Fibroblast of skin of left biceps (primary cell): ENCODE measurements around the gene DOCK11.

Experiments
- DNase-seq, 2 experiments: peaks; one replicate each; pipeline ENCODE4 v3.0.0-alpha.2; 2013; ENCODE audit warnings: low read depth in 2 of 2

Gene DOCK11

GRCh38 chrX:118502161-118502789 is 6.7 kb downstream of the DOCK11 start:
- DNase-seq, result no peak

DNA sequence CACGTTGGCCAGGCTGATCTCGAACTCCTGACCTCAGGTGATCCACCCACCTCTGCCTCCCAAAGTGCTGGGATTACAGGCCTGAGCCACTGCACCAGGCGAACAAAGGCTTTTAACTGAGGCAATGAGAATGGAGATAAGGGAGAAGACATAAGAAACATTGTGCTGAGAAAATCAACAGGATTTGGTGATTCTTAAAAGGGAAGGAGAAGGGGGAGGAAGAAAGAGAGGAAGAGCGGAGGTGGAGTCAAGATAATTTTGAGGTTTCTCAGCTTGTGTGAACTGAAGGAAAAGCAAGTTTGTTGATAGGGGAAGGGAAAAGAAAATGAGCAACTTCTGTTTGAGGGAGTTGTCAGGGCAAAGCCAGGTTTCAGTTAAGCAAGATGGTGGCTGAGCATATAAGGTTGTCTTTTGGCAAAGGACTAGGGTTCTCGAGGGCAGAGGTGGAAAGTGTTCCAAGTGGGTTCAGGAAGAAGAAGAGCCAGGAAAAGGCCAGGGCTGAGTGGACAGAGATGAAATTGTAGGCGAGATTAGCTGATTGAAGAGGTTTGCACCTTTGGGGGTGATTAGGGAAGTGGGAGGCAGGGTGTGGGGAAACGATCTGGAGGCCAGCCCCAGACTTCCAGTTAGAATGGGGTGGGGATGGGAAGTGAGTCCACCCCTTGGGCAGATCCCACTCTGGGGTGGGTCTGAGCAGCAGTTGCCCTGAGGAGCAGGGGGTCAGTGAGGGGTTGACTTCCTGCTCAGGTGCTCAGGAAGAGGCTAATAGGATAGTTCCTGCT is 7.8 kb downstream of the DOCK11 start:
- DNase-seq, result no peak

- no peak for DNase-seq
Observed at GRCh38 chrX:118504581-118504980, 9.0 kb downstream of the DOCK11 start.

DNA sequence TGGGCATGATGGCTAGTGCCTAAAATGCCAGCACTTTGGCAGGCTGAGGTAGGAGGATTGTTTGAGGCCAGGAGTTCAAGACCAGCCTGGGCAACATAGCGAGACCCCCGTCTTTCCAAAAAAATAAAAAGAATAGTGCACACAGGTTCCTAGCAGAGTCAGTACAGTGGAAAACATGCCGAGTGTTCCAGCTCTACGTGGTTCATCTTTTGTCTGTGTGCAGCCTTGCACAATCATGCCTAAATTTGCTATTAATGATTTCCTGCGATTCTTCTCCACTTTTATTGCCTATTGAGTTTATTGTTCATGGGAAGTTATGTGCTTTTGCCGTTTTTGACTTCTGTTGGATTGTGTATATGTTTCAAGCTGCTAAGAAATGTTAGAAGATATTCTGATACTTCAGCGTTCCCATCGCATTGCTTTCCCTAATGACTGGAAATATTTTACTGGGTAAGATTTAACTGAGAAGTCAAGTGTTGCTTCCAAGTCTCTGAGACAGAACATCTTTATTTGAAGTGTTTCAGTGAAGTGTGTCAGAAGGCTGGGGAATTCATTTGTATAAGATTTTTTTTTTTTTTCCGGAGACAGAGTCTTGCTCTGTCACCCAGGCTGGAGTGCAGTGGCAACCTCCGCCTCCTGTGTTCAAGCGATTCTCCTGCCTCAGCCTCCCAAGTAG is 11.3 kb downstream of the DOCK11 start:
- DNase-seq, result no peak

DNA sequence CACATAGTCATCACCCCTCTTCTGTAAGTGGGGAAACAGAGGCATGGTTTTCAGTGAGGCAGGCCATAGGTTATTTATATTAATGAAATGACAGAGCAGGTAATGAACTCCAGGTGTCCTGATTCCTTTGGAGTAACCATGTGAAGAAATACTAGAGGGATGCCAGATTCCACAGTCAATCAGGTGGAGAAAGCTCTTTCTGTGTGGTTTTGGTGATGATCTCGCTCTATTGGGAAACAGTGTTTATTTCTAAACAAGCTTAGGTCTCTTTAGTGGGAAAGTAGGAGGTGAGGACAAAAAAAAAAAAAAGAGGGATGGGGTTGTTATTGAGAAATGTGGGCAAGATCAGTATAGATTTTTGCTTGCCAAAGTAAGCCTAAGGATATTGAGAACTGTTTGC is 12.2 kb downstream of the DOCK11 start:
- DNase-seq, result no peak

DNA sequence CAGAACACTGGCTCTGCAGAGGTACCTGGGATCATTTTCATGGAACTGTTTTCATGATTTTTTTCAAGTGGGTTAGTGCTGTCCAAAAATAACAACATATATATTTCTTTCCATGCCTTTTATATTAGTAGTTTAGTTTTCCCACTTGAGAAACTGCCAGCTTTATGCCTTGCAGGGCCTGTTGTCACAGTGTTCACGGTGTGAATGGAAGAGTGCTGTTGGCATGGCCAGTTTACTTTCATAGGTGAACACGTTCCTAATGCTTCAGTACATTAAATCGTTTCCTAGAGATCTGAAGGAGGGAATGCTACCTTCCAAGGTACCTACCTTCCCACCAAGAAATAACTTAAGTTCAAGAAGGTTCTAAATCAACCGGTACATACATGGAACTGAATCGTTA is 12.6 kb downstream of the DOCK11 start:
- DNase-seq, result no peak

DNA sequence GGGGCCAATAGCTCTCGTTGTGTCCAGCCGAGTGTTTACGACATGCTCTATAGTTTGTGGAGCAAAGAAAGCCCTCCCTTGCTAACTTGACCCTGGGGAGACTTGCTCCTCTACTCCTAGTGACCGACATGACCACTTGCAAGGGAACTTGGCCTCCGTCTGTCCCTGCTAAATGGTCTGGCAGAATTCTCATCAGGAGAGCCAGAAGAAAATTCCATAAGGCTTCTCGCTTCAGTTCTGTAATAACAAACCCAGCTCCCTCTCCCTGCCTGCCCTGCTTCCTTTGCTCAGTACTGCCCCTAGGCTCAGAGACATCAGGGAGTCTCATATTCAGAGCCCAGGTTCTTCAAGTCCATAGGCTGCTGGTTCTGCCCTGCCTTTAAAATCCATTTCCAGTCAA is 13.0 kb downstream of the DOCK11 start:
- no peak for DNase-seq

DNA sequence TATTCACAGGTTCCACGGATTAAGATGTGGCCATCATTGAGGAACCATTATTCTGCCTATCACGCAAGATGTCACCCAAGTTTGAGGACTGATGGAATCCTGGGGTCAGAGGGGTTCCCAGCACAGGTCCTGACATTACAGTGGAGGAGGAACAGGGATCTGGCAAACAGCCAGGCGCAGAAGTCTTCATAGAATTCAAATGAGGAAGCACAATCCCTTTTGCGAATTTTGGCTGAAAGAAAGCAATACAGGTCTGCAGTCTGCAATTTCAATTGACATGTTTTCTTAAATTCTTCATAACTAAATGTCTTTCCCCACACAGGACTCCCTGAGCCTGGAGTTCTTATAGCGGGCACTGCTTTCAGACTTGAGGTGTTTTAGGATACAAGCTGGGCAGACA is 14.5 kb downstream of the DOCK11 start:
- DNase-seq, result no peak

- DNase-seq, result no peak
Observed at GRCh38 chrX:118513120-118513898, 17.7 kb downstream of the DOCK11 start.

DNA sequence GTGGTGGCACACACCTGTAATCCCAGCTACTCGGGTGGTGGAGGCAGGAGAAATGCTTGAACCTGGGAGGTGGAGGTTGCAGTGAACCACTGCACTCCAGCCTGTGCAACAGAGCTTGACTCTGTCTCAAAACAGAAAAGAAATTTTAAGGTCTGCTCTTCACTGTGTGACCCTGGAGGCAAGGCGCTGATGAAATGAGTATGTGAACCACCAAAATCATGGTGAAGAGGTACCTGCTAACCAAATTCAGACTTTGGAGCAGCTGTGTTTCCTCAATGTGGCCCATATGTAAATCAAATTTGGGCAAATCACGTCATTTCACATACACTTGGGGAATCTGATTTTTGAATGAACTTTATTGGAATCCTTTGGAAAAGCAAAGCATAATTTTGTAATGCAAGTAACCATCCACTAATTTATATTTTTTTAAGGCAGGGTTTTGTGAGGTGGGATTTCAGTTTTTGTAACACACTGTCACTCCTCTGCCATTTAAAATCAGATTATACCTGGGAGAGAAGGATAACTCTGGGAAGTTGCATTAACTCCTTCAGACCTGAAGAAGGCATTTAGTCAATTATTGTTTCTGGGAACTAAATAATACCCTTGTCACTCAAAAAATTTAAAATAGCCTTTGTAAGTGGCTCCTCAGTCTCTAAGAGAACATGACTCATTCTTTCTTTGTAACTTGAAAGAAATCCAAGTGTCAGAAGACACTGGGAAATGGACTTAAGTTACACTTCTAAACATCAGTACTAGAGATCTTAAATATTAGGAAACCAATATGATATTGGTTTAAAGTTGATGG is 24.0 kb downstream of the DOCK11 start:
- DNase-seq, result no peak

GRCh38 chrX:118520216-118521206 is 24.9 kb downstream of the DOCK11 start:
- peak; percentile 77 to 81 for DNase-seq

DNA sequence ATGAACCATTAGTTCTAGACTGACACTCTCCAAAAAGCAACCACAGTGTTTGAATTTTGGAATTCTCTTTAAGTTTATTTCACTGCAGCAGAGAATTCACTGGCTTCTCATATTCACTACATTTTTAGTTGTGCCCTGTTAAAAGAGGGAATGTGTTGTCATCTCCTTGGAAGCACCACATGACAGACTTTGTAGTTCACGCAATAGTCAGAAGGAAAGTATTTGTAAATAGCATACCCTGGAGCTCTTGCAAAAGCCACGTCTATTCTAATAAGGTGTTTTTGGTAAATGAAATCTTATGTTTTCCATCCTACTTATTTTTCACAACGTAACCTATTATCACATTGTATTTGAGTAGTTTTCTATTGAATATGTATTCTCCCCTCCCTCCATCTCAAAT is 25.8 kb downstream of the DOCK11 start:
- DNase-seq, result no peak

DNA sequence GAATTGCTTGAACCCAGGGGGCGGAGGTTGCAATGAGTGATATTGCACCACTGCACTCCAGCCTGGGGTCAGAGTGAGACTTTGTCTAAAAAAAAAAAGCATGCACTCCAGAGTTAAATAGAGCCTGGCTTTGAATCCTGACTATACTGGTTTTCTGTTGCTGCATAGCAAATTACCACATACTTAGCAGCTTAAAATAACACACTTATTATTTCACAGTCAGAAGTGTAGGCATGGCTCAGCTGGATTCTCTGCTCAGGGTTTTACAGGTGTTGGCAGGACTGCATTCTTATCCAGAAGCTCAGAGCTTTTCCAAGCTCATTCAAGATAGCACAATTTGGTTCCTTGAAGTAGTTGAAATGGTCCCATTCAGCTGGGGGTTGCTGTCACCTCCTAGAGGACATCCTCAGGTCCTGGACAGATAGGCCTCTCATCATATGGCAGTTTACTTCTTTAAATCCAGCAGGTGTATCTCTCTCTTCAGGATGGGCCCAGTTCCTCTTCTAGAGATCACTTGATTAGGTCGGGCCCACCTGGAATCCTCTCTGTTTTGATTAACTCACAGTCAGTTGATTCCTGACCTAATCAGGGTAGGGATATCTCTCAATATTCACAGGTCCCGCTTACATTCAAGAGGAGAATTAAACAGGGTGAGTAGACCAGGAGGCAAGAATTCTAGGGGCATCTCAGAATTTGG is 26.8 kb downstream of the DOCK11 start:
- DNase-seq, result no peak

DNA sequence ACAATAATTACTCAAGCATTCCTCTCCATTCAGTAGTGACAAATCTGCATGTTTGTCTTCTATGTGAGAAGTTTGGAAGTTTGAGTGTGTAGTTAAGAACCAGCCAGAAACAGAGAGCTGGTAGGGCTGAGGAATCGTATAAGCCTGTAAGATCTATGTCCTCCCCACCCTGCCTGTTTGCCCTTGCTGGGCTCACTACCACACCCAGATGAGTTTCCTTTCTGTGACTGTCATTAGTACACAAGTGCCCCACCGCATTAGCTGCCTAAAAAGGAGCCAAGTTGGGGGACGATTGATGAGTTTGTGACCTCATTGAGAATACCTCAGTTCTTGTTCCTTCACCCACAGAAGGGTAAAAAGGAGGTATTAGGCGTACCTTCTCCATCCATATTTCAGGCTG is 28.3 kb downstream of the DOCK11 start:
- DNase-seq, result no peak

DNA sequence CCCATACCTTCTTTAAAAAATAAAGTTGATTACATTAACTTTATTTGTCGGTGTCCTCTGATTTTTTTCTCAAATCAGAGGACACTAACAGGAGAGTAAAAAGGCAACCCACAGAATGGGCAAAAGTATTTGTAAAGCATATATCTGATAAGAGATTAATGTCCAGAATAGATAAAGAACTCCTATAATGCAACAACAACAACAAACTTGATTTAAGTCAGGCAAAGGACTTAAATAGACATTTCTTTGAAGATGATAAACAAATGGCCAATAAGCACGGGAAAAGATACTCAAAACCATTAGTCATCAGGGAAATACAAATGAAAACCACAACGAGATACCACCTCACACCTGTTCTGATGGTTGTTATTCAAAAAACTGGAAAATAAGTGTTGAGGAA is 28.7 kb downstream of the DOCK11 start:
- no peak for DNase-seq

DNA sequence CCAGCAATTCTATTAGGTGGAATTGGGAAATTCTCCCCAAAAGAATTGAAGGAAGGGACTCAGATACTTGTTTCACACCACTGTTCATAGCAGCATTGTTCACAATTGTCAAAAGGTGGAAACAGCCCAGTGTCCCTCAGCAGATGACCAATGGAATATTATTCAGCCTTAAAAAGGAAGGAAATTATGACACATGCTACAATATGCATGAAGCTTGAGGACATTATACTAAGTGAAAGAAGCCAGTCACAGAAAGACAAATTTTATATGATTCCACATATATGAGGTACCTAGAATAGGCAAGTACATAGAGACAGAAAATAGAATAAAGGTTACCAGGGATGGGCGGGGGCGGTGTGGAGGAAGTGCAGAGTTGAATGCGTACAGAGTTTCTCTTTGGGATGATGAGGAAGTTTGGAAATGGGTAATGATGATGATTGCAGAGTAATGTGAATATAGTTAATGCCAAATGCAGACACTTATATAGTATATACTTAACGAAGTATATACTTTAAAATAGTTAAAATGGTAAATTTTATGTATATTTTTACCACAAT is 29.6 kb downstream of the DOCK11 start:
- DNase-seq, result no peak

DNA sequence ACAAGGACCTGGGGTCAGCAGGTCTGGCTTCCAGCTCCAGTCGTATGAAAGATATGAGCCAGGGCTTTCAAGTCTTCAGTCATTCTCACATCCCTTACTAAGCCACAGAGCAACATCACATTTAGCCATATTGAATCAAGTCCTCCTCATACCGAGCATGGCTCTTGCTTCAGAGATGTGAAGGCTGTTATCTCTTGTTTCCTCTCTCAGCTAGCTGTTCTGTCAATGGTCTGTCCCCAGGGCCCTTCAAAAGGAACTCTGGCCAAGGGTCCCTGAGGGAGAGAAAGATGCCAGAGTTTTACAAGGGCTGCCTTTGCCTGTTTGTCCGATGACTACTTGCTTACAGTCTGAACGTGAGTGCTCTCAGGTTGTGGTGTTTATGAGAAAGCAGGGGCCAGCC is 30.5 kb downstream of the DOCK11 start:
- no peak for DNase-seq

GRCh38 chrX:118528071-118528737 is 32.6 kb downstream of the DOCK11 start:
- no peak for DNase-seq
